ENCODE measurements around the gene SLC66A2.

- no peak for TF ChIP-seq EZH2 (IDR thresholded peaks at IDR 0.05)
- TF ChIP-seq, protein P1, sequence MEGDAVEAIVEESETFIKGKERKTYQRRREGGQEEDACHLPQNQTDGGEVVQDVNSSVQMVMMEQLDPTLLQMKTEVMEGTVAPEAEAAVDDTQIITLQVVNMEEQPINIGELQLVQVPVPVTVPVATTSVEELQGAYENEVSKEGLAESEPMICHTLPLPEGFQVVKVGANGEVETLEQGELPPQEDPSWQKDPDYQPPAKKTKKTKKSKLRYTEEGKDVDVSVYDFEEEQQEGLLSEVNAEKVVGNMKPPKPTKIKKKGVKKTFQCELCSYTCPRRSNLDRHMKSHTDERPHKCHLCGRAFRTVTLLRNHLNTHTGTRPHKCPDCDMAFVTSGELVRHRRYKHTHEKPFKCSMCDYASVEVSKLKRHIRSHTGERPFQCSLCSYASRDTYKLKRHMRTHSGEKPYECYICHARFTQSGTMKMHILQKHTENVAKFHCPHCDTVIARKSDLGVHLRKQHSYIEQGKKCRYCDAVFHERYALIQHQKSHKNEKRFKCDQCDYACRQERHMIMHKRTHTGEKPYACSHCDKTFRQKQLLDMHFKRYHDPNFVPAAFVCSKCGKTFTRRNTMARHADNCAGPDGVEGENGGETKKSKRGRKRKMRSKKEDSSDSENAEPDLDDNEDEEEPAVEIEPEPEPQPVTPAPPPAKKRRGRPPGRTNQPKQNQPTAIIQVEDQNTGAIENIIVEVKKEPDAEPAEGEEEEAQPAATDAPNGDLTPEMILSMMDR (IDR thresholded peaks at IDR 0.05) = no peak
- TF ChIP-seq EZH2phosphoT487 (IDR thresholded peaks at IDR 0.05) = no peak
Measured at GRCh38 chr18:79887181-79888000, 64.1 kb downstream of the SLC66A2 start.
